Measurements from ENCODE around the gene SATB2. TPM values are rescaled to one million over a fixed set of nuclear protein-coding genes. Genes with fewer than 3 reads are reported as not detected.

Gene SATB2
- total RNA-seq, 1 experiment from 2014 or later = 13.8 TPM

- no peaks in the 10 kb centered on the region for H3K4me1 ChIP-seq (ENCODE audit: control insufficient read depth in 1 of 2, insufficient read depth in 2 of 2, low read length in 2 of 2)
- intact Hi-C loops (cut with micrococcal nuclease) = no loop called here
- no peak overlapping the region for H3K9ac ChIP-seq (ENCODE audit: low read length)
- H3K9me3 ChIP-seq (ENCODE audit: control insufficient read depth in 1 of 2, insufficient read depth in 1 of 2, low read depth in 1 of 2, low read length in 2 of 2) = no peaks in the 10 kb centered on the region
- H3K9me2 ChIP-seq (ENCODE audit: insufficient read depth) = no peaks in the 10 kb centered on the region
- RAD21 ChIA-PET (ENCODE audit: low non-redundant PET in 1 of 2, low total read pairs in 2 of 2, uncharacterized antibody in 2 of 2, unreplicated experiment in 2 of 2) = no interaction called here
- CTCF ChIA-PET = no interaction called here
- no peak overlapping the region for H3K4me2 ChIP-seq (ENCODE audit: low read length)
- DNase-seq (ENCODE audit: low read depth, low spot score) (no peak), ATAC-seq (no peak)
- no peaks in the 10 kb centered on the region for H4K20me1 ChIP-seq (ENCODE audit: insufficient read depth)
- no TSS peak for BruUV-seq (replicated peaks)
- H2AFZ ChIP-seq (ENCODE audit: low read depth, low read length, poor library complexity, severe bottlenecking) = no peak overlapping the region
- no peaks in the 10 kb centered on the region for H3K79me2 ChIP-seq (ENCODE audit: insufficient read depth, low read length)
- no peak overlapping the region for H3K4me3 ChIP-seq (replicated peaks in 1 of 2; ENCODE audit: low read depth in 1 of 2, low read length in 2 of 2)
- no peaks in the 10 kb centered on the region for H3K27me3 ChIP-seq (ENCODE audit: insufficient read depth, low read length)
- POLR2A ChIA-PET = no interaction called here
- TF ChIP-seq YY1 (IDR thresholded peaks at IDR 0.05; ENCODE audit: extremely low read depth, insufficient replicate concordance, low read depth, low read length) (no peak), EGR1 (IDR thresholded peaks at IDR 0.05; ENCODE audit: low read depth) (no peak), CEBPB (IDR thresholded peaks at IDR 0.05; ENCODE audit: low read depth) (no peak), JUND (IDR thresholded peaks at IDR 0.05) (no peak), ZFX (IDR thresholded peaks at IDR 0.05) (no peak), EZH2phosphoT487 (IDR thresholded peaks at IDR 0.05; ENCODE audit: borderline replicate concordance) (no peak)
- H3K36me3 ChIP-seq (ENCODE audit: control insufficient read depth in 1 of 2, insufficient read depth in 2 of 2, low read length in 2 of 2) = peaks cover 0 to 6% of the 10 kb centered on the region in 2 experiments; a peak in 1 of 4 replicates
- no peak overlapping the region for H3K27ac ChIP-seq (ENCODE audit: low read depth, low read length)
These were observed 140.9 kb downstream of the SATB2 start for GRCh38 chr2:199316851-199317250.

GRCh38 chr2:199315299-199316179 is 142.2 kb downstream of the SATB2 start:
- no peaks in the 10 kb centered on the region for H3K27me3 ChIP-seq (ENCODE audit: insufficient read depth, low read length)
- H4K20me1 ChIP-seq (ENCODE audit: insufficient read depth) = no peaks in the 10 kb centered on the region
- H3K4me3 ChIP-seq (replicated peaks in 1 of 2; ENCODE audit: low read depth in 1 of 2, low read length in 2 of 2) = no peak overlapping the region
- intact Hi-C loops (cut with micrococcal nuclease) = no loop called here
- H3K9me2 ChIP-seq (ENCODE audit: insufficient read depth) = no peaks in the 10 kb centered on the region
- H3K9ac ChIP-seq (ENCODE audit: low read length) = no peak overlapping the region
- no peak overlapping the region for H2AFZ ChIP-seq (ENCODE audit: low read depth, low read length, poor library complexity, severe bottlenecking)
- peaks cover 0 to 6% of the 10 kb centered on the region in 2 experiments; a peak in 1 of 4 replicates for H3K36me3 ChIP-seq (ENCODE audit: control insufficient read depth in 1 of 2, insufficient read depth in 2 of 2, low read length in 2 of 2)
- no peak overlapping the region for H3K27ac ChIP-seq (ENCODE audit: low read depth, low read length)
- ChIA-PET POLR2A (no interaction called here), RAD21 (ENCODE audit: low non-redundant PET in 1 of 2, low total read pairs in 2 of 2, uncharacterized antibody in 2 of 2, unreplicated experiment in 2 of 2) (no interaction called here), CTCF (no interaction called here)
- no peak for DNase-seq (ENCODE audit: low read depth, low spot score)
- no peak for ATAC-seq
- H3K4me1 ChIP-seq (ENCODE audit: control insufficient read depth in 1 of 2, insufficient read depth in 2 of 2, low read length in 2 of 2) = no peaks in the 10 kb centered on the region
- no peaks in the 10 kb centered on the region for H3K79me2 ChIP-seq (ENCODE audit: insufficient read depth, low read length)
- no TSS peak for BruUV-seq (replicated peaks)
- peak; percentile 57 for TF ChIP-seq TCF7L2 (IDR thresholded peaks at IDR 0.05; ENCODE audit: borderline replicate concordance, extremely low read depth, insufficient read depth, insufficient read length)
- TF ChIP-seq CTCF (IDR thresholded peaks at IDR 0.05 in 2 of 3, conservative IDR thresholded peaks at IDR 0.05 in 1 of 3; ENCODE audit: borderline replicate concordance in 1 of 3, insufficient read depth in 1 of 3, low read depth in 2 of 3, low read length in 2 of 3) = no peak
- TF ChIP-seq POLR2AphosphoS5 (IDR thresholded peaks at IDR 0.05; ENCODE audit: low read depth, low read length) = no peak
- TF ChIP-seq FOSL1 (IDR thresholded peaks at IDR 0.05; ENCODE audit: low read depth) = no peak
- no peak for TF ChIP-seq EZH2phosphoT487 (IDR thresholded peaks at IDR 0.05; ENCODE audit: borderline replicate concordance)
- TF ChIP-seq POLR2A (IDR thresholded peaks at IDR 0.05; ENCODE audit: borderline replicate concordance, extremely low read depth, insufficient read depth, insufficient read length) = no peak
- peak; percentile 79 for TF ChIP-seq REST (IDR thresholded peaks at IDR 0.05; ENCODE audit: low read depth)
- TF ChIP-seq ZNF274 (IDR thresholded peaks at IDR 0.05; ENCODE audit: low read depth, low read length) = no peak
- H3K4me2 ChIP-seq (ENCODE audit: low read length) = no peak overlapping the region
- no peaks in the 10 kb centered on the region for H3K9me3 ChIP-seq (ENCODE audit: control insufficient read depth in 1 of 2, insufficient read depth in 1 of 2, low read depth in 1 of 2, low read length in 2 of 2)

Data from HCT116 (cell line).